ENCODE measurements around the gene CDH4.
"Not testable (repeated sequence)": the region's sequence is repeated elsewhere in the genome, so short reads cannot be mapped to it uniquely, and the experiment has no call there.

The CDH4 gene

GRCh38 chr20:61965606-61966491 is 713.8 kb downstream of the CDH4 start:
- Mint-ChIP-seq H3K4me1 (ENCODE audit: low read depth) (no peaks in the 10 kb centered on the region), H3K36me3 (ENCODE audit: low read depth) (no peaks in the 10 kb centered on the region), H3K27me3 (peaks cover 44% of the 10 kb centered on the region), H3K27ac (no peak overlapping the region), H3K9me3 (no peaks in the 10 kb centered on the region), H3K4me3 (no peak overlapping the region)
- intact Hi-C loops (cut with micrococcal nuclease): no loop called here

DNA sequence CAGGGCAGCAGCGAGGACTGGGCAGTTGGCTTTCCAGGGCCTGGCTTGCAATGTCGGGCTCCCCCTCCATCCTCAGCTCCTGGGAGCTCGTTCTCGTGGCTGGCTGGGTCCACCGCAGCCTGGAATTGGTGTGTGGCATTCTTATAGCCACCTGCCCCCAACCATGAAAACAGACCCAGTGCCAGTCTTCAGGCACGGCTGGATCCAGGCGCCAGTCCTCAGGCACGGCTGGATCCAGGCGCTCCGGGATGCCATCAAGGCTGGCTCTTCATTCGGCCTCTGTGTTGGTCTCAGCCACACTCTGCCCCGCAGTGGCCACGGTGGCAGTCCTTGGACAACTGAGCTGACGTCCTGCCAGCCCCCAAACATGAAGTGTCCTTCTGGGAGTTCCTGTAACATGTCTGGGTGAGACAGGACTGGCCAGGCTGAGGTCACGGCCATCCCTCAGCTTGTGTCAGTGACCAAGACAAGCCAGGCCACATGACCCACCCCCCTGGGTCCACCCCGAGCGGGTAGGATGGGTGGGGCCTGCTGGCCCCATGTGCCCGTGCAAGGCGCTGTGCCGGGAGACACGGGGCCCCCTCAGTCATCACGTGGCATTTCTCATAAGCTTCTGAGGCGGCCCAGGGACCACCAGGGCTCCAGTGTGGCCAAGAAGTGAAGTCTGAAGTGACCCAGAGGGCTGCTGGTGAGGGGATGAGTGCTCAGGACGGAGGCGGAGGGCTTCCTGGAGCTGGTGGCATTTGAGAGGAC is 714.6 kb downstream of the CDH4 start:
- intact Hi-C loops (cut with micrococcal nuclease): no loop called here
- Mint-ChIP-seq H3K9me3 (no peaks in the 10 kb centered on the region), H3K4me3 (no peak overlapping the region), H3K36me3 (ENCODE audit: low read depth) (no peaks in the 10 kb centered on the region), H3K27me3 (peaks cover 41% of the 10 kb centered on the region), H3K4me1 (ENCODE audit: low read depth) (no peaks in the 10 kb centered on the region), H3K27ac (no peak overlapping the region)

DNA sequence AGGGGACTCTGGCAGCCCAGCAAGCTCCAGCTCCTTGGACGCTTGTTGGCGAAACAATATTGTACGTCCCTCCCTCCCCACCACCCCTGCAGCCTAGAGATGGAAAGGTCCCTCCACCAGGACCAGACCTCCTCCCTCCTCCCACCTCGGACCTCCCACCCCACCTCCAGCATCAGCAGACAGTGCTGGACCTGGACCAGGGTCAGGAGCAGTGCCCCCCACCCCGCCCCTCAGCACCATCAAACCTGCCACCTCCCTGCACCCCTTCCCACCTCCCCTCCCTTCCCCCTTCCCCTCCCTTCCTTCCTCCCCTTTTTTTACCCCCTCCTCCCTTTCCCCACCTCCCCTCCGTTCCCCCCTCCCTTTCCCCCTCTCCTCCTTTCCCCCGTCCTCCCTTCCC is 715.2 kb downstream of the CDH4 start:
- peaks cover 41% of the 10 kb centered on the region for H3K27me3 Mint-ChIP-seq
- no peak overlapping the region for H3K27ac Mint-ChIP-seq
- peaks cover 3% of the 10 kb centered on the region for H3K36me3 Mint-ChIP-seq (ENCODE audit: low read depth)
- no peaks in the 10 kb centered on the region for H3K9me3 Mint-ChIP-seq
- intact Hi-C loops (cut with micrococcal nuclease): no loop called here
- H3K4me3 Mint-ChIP-seq: no peak overlapping the region
- no peaks in the 10 kb centered on the region for H3K4me1 Mint-ChIP-seq (ENCODE audit: low read depth)

DNA sequence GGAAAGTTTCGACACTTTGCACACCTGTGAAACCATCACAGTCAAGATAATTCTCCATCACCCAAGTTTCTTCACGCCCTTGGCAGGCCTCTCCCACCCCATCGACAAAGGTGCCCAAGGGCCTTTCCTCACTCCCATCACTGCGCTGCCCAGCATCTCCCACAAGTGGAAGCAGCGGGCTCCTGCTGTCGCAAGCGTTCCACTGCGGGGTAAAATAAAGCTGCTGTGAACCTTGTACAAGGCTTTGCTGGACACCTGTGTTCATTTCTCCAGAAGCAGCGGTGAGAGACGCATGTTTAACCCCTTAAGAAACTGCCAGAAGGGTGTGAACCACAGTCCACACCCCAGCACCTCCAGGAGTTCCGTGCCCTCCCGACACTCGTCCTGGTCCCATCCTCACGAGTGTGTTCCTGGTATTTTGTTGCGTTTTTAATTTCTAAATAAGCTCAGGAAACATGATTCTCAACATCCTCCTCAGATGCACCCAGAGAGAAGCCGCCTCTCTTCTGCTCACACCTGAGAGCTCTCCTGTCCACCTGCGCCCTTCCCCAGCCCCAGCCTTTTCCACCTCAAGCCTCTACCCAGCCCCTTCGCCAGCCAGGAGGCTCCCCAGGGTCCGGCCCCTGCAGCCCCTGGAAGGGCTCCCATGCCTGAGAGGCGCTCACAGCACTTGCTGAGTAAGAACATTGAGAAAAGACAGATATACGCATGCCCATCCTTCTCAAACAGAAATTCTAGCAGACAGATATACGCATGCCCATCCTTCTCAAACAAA is 716.2 kb downstream of the CDH4 start:
- H3K4me3 Mint-ChIP-seq: no peak overlapping the region
- H3K27me3 Mint-ChIP-seq: peaks cover 33% of the 10 kb centered on the region
- H3K27ac Mint-ChIP-seq: no peak overlapping the region
- peaks cover 13% of the 10 kb centered on the region for H3K36me3 Mint-ChIP-seq (ENCODE audit: low read depth)
- H3K4me1 Mint-ChIP-seq (ENCODE audit: low read depth): no peaks in the 10 kb centered on the region
- intact Hi-C loops (cut with micrococcal nuclease): no loop called here
- H3K9me3 Mint-ChIP-seq: no peaks in the 10 kb centered on the region

DNA sequence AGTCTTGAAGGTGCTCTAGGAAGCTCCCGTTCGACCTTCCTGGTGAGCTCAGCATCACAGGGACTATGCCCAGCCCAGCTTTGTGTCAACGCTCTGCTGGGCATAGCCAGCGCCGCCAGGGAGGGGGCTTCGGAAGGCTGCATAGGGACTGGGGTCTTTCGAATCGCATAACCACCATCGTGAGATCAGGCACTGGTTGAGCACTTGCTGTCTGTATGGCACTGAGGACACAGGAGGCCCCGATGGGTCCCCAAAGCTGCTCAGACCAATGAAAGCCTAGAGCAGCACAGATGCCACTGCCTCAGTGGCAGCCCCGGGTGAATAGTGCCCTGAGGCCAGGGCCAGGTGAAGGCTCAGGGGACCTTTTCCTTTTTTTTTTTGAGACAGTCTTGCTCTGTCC is 716.9 kb downstream of the CDH4 start:
- Mint-ChIP-seq H3K4me1 (ENCODE audit: low read depth) (no peaks in the 10 kb centered on the region), H3K27me3 (peaks cover 27% of the 10 kb centered on the region), H3K4me3 (no peak overlapping the region), H3K9me3 (no peaks in the 10 kb centered on the region), H3K27ac (no peak overlapping the region), H3K36me3 (ENCODE audit: low read depth) (peaks cover 20% of the 10 kb centered on the region)
- intact Hi-C loops (cut with micrococcal nuclease): no loop called here

- intact Hi-C loops (cut with micrococcal nuclease): no loop called here
- Mint-ChIP-seq H3K27ac (no peak overlapping the region), H3K4me3 (no peak overlapping the region), H3K27me3 (peaks cover 19% of the 10 kb centered on the region), H3K4me1 (ENCODE audit: low read depth) (no peaks in the 10 kb centered on the region), H3K9me3 (no peaks in the 10 kb centered on the region), H3K36me3 (ENCODE audit: low read depth) (peaks cover 28% of the 10 kb centered on the region)
Observed at GRCh38 chr20:61969806-61970205, 717.7 kb downstream of the CDH4 start.

- peaks cover 14% of the 10 kb centered on the region for H3K27me3 Mint-ChIP-seq
- no peak overlapping the region for H3K4me3 Mint-ChIP-seq
- H3K27ac Mint-ChIP-seq: no peak overlapping the region
- no peaks in the 10 kb centered on the region for H3K9me3 Mint-ChIP-seq
- H3K36me3 Mint-ChIP-seq (ENCODE audit: low read depth): peaks cover 30% of the 10 kb centered on the region
- H3K4me1 Mint-ChIP-seq (ENCODE audit: low read depth): no peaks in the 10 kb centered on the region
- intact Hi-C loops (cut with micrococcal nuclease): no loop called here
Observed at GRCh38 chr20:61970357-61970756, 718.3 kb downstream of the CDH4 start.

DNA sequence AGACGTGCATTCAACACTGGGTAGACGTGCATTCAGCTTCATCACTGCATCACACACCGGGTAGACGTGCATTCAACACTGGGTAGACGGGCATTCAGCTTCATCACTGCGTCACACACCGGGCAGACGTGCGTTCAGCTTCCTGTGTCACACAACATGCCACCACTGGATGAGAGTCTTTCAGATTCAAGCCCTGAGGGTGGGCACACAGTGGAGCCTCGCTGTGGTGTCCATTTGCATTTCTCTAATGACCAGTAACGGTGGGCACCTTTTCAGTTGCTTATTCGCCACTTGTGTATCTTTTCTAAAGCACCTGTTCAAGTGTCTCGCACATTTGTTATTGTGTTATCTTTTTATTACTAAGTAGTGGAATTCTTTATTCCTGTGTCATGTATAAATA is 719.5 kb downstream of the CDH4 start:
- intact Hi-C loops (cut with micrococcal nuclease); H3K27me3 Mint-ChIP-seq; H3K4me3 Mint-ChIP-seq; H3K4me1 Mint-ChIP-seq (ENCODE audit: low read depth); H3K9me3 Mint-ChIP-seq; H3K27ac Mint-ChIP-seq: not testable (repeated sequence)
- peaks cover 42% of the 10 kb centered on the region for H3K36me3 Mint-ChIP-seq (ENCODE audit: low read depth)

- no peaks in the 10 kb centered on the region for H3K27me3 Mint-ChIP-seq
- H3K36me3 Mint-ChIP-seq (ENCODE audit: low read depth): peaks cover 55% of the 10 kb centered on the region
- intact Hi-C loops (cut with micrococcal nuclease): no loop called here
- H3K9me3 Mint-ChIP-seq: no peaks in the 10 kb centered on the region
- H3K4me1 Mint-ChIP-seq (ENCODE audit: low read depth): no peaks in the 10 kb centered on the region
- no peak overlapping the region for H3K27ac Mint-ChIP-seq
- no peak overlapping the region for H3K4me3 Mint-ChIP-seq
Observed at GRCh38 chr20:61972636-61973508, 720.8 kb downstream of the CDH4 start.

- Mint-ChIP-seq H3K36me3 (ENCODE audit: low read depth) (peaks cover 58% of the 10 kb centered on the region), H3K27me3 (no peaks in the 10 kb centered on the region)
- intact Hi-C loops (cut with micrococcal nuclease): no loop called here
Observed at GRCh38 chr20:61973515-61974356, 721.7 kb downstream of the CDH4 start.

GRCh38 chr20:61974357-61974665 is 722.2 kb downstream of the CDH4 start:
- no peaks in the 10 kb centered on the region for H3K4me1 Mint-ChIP-seq (ENCODE audit: low read depth)
- intact Hi-C loops (cut with micrococcal nuclease): no loop called here
- peaks cover 64% of the 10 kb centered on the region for H3K36me3 Mint-ChIP-seq (ENCODE audit: low read depth)
- no peaks in the 10 kb centered on the region for H3K9me3 Mint-ChIP-seq
- H3K27ac Mint-ChIP-seq: no peak overlapping the region
- no peaks in the 10 kb centered on the region for H3K27me3 Mint-ChIP-seq
- H3K4me3 Mint-ChIP-seq: no peak overlapping the region

More at GRCh38 chr20:61973515-61974356, 721.7 kb downstream of the CDH4 start:
- Mint-ChIP-seq H3K9me3 (no peaks in the 10 kb centered on the region), H3K27ac (no peak overlapping the region), H3K4me3 (no peak overlapping the region), H3K4me1 (ENCODE audit: low read depth) (no peaks in the 10 kb centered on the region)

GRCh38 chr20:61975407-61976129 is 723.5 kb downstream of the CDH4 start:
- Mint-ChIP-seq H3K4me3 (no peak overlapping the region), H3K36me3 (ENCODE audit: low read depth) (peaks cover 77% of the 10 kb centered on the region), H3K27ac (no peak overlapping the region)

More at GRCh38 chr20:61975407-61976129, 723.5 kb downstream of the CDH4 start:
- no peaks in the 10 kb centered on the region for H3K9me3 Mint-ChIP-seq
- peaks cover under 1% of the 10 kb centered on the region for H3K4me1 Mint-ChIP-seq (ENCODE audit: low read depth)
- no peaks in the 10 kb centered on the region for H3K27me3 Mint-ChIP-seq
- intact Hi-C loops (cut with micrococcal nuclease): no loop called here

Measured in dendritic cell treated with granulocyte-macrophage colony-stimulating factor and Interleukin-4, amounts not matched to agents 40 ng/mL and 50 ng/mL, for 4 days (primary cell).